HEK293 (cell line): ENCODE measurements around the gene MUTYH.

Source experiments
- KLF10 ChIP-seq: fragments of 450-650 bp; IDR thresholded peaks from 2 replicates; pipeline ENCODE4 v1.5.1; 2018; ENCODE audit warnings: missing biosample characterization, mild to moderate bottlenecking, missing genetic modification characterization
- PRDM1 ChIP-seq: fragments of 450-650 bp; formaldehyde crosslinking; IDR thresholded peaks from 2 replicates; pipeline ENCODE4; 2016; ENCODE audit warnings: missing biosample characterization, missing genetic modification characterization
- ZFP37 ChIP-seq: fragments of 450-650 bp; formaldehyde crosslinking; IDR thresholded peaks from 2 replicates; pipeline ENCODE4 v1.5.1; 2016; ENCODE audit warnings: missing biosample characterization, missing genetic modification characterization
- ZNF121 ChIP-seq: fragments of 450-650 bp; formaldehyde crosslinking; IDR thresholded peaks from 2 replicates; pipeline ENCODE4 v1.5.1; 2016; ENCODE audit warnings: missing biosample characterization, missing genetic modification characterization
- ZNF23 ChIP-seq: fragments of 450-650 bp; formaldehyde crosslinking; IDR thresholded peaks from 2 replicates; pipeline ENCODE4 v1.5.1; 2016; ENCODE audit warnings: missing biosample characterization, missing genetic modification characterization, borderline replicate concordance
- ZNF416 ChIP-seq: fragments of 450-650 bp; formaldehyde crosslinking; IDR thresholded peaks from 2 replicates; pipeline ENCODE4 v1.5.1; 2016; ENCODE audit warnings: missing biosample characterization, missing genetic modification characterization
- ZNF549 ChIP-seq: fragments of 450-650 bp; IDR thresholded peaks from 2 replicates; pipeline ENCODE4 v1.5.1; 2018; ENCODE audit warnings: missing biosample characterization, missing genetic modification characterization, mild to moderate bottlenecking, inconsistent platforms, moderate library complexity
- TF ChIP-seq, protein P1 (sequence below): fragments of 450-650 bp; formaldehyde crosslinking; IDR thresholded peaks from 2 replicates; pipeline ENCODE4 v1.5.1; 2016; ENCODE audit warnings: missing biosample characterization, missing genetic modification characterization
- TF ChIP-seq, protein P2 (sequence below): fragments of 450-650 bp; formaldehyde crosslinking; IDR thresholded peaks from 2 replicates; pipeline ENCODE4 v1.5.1; 2016; ENCODE audit warnings: missing biosample characterization, missing genetic modification characterization
- TF ChIP-seq, protein P3 (sequence below): fragments of 450-650 bp; formaldehyde crosslinking; IDR thresholded peaks from 2 replicates; pipeline ENCODE4 v1.5.1; 2017; ENCODE audit warnings: missing biosample characterization, missing genetic modification characterization
- TF ChIP-seq, protein P4 (sequence below): fragments of 450-650 bp; formaldehyde crosslinking; IDR thresholded peaks from 2 replicates; pipeline ENCODE4; 2016; ENCODE audit warnings: missing biosample characterization, missing genetic modification characterization
- TF ChIP-seq, protein P5 (sequence below): sonication (generic); formaldehyde crosslinking; IDR thresholded peaks from 2 replicates; pipeline ENCODE4 v1.8.1; 2022; ENCODE audit warnings: mild to moderate bottlenecking, moderate library complexity, missing genetic modification reagents

DNA sequence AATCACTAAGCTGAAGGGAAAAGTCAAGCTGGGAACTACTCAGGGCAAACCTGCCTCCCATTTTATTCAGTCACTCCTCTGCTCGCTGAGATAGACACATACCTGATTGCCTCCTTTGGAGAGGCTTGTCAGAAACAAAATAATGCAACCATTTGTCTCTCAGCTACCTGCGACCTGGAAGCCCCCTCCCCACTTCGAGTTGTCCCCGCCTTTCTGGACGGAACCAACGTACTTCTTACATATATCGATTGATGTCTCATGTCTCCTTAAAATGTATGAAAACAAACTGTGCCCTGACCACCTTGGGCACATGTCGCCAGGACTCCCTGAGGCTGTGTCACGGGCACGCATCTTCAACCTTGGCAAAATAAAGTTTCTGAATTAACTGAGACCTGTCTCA, 35.0 kb downstream of the MUTYH start:
- TF ChIP-seq KLF10 (tag by site-specific recombination) (no peak), ZNF121 (no peak), ZNF549 (no peak), ZFP37 (tag by site-specific recombination) (no peak), ZNF23 (tag by site-specific recombination) (no peak), ZNF416 (tag by site-specific recombination) (no peak), PRDM1 (no peak)
- TF ChIP-seq, protein P1, sequence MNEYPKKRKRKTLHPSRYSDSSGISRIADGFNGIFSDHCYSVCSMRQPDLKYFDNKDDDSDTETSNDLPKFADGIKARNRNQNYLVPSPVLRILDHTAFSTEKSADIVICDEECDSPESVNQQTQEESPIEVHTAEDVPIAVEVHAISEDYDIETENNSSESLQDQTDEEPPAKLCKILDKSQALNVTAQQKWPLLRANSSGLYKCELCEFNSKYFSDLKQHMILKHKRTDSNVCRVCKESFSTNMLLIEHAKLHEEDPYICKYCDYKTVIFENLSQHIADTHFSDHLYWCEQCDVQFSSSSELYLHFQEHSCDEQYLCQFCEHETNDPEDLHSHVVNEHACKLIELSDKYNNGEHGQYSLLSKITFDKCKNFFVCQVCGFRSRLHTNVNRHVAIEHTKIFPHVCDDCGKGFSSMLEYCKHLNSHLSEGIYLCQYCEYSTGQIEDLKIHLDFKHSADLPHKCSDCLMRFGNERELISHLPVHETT: no peak
- TF ChIP-seq, protein P2, sequence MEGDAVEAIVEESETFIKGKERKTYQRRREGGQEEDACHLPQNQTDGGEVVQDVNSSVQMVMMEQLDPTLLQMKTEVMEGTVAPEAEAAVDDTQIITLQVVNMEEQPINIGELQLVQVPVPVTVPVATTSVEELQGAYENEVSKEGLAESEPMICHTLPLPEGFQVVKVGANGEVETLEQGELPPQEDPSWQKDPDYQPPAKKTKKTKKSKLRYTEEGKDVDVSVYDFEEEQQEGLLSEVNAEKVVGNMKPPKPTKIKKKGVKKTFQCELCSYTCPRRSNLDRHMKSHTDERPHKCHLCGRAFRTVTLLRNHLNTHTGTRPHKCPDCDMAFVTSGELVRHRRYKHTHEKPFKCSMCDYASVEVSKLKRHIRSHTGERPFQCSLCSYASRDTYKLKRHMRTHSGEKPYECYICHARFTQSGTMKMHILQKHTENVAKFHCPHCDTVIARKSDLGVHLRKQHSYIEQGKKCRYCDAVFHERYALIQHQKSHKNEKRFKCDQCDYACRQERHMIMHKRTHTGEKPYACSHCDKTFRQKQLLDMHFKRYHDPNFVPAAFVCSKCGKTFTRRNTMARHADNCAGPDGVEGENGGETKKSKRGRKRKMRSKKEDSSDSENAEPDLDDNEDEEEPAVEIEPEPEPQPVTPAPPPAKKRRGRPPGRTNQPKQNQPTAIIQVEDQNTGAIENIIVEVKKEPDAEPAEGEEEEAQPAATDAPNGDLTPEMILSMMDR: no peak
- TF ChIP-seq, protein P3, sequence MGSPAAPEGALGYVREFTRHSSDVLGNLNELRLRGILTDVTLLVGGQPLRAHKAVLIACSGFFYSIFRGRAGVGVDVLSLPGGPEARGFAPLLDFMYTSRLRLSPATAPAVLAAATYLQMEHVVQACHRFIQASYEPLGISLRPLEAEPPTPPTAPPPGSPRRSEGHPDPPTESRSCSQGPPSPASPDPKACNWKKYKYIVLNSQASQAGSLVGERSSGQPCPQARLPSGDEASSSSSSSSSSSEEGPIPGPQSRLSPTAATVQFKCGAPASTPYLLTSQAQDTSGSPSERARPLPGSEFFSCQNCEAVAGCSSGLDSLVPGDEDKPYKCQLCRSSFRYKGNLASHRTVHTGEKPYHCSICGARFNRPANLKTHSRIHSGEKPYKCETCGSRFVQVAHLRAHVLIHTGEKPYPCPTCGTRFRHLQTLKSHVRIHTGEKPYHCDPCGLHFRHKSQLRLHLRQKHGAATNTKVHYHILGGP (tag by site-specific recombination): no peak
- TF ChIP-seq, protein P4, sequence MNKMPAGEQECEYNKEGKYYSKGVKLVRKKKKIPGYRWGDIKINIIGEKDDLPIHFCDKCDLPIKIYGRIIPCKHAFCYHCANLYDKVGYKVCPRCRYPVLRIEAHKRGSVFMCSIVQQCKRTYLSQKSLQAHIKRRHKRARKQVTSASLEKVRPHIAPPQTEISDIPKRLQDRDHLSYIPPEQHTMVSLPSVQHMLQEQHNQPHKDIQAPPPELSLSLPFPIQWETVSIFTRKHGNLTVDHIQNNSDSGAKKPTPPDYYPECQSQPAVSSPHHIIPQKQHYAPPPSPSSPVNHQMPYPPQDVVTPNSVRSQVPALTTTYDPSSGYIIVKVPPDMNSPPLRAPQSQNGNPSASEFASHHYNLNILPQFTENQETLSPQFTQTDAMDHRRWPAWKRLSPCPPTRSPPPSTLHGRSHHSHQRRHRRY (tag by site-specific recombination): no peak
- TF ChIP-seq, protein P5, sequence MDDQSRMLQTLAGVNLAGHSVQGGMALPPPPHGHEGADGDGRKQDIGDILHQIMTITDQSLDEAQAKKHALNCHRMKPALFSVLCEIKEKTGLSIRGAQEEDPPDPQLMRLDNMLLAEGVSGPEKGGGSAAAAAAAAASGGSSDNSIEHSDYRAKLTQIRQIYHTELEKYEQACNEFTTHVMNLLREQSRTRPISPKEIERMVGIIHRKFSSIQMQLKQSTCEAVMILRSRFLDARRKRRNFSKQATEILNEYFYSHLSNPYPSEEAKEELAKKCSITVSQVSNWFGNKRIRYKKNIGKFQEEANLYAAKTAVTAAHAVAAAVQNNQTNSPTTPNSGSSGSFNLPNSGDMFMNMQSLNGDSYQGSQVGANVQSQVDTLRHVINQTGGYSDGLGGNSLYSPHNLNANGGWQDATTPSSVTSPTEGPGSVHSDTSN: no peak
